ENCODE data around the gene CLRN2. TPM values are rescaled to one million over a fixed set of nuclear protein-coding genes. Genes with fewer than 3 reads are reported as not detected.

The CLRN2 gene
- polyA plus RNA-seq, 3 donors, result not detected

DNA sequence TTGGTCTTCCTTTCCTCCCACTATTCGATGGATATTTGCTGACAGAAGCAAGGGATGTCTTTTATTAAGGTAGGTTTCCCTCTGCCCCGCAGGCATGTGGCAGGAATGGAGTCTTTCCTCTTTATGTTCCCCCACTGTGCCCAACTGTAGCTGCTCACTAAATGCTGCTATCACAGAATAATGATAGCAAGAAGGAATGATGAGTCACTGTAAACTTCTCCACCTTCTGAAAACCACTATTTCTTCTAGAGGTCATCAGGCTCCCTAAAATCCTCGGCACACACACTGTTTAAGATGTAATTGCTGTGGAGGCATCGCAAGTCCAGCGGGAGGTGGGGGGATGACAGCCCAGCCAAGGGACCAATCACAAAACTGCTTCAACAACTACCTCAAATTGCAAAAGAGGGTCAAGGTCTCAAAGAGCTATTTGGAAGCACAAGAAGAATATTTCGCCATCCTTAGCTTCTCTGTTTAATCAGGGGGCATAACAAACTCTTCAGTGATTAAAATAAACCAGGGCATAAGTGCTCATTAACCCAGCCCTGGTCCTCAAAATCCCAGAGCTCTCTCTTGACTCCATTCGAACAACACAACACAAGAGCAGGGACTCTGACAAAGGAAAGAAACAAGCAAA is 17.0 kb upstream of the CLRN2 start:
- DNase-seq (ENCODE audit: extremely low read depth in 1 of 11, low read depth in 9 of 11, low spot score in 4 of 11), result no peak

DNA sequence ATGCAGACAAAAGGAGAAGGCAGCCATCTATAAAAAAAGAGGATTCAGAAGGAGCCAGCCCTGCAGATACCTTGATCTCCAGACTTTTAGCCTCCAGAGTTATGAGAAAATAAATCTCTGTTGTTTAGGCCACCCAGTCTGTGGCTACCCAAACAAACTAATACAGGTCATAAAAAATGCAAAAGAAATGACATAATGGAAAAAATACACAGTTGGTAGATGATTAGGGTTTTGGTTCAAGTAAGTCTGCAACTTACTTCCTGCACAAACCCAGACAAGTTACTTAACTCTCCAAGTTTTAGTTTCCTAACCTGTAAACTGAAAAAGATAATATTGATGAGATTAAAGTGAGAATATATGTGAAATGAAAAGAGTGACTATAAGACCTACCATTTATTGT is 14.4 kb upstream of the CLRN2 start:
- no peak for DNase-seq (ENCODE audit: extremely low read depth in 1 of 11, low read depth in 9 of 11, low spot score in 4 of 11)

DNA sequence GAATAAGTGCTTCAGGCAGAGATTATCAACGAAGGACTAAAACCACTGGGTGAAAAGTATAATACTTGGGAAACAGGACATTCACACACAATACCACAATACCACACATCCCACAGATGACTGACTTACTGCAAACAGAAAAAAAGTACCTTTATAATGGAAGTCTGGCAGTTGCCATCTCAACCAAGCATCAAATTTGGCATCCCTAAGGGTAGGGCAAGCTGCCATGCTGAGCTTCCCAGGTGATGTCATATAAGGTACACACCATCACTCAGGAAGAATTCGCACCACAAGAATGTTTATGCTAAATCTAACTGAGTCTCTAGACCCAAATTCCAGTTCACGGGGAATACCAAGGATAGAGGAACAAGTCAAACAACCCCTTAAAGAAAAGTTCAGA is 12.2 kb upstream of the CLRN2 start:
- DNase-seq (ENCODE audit: extremely low read depth in 1 of 11, low read depth in 9 of 11, low spot score in 4 of 11), result no peak

DNA sequence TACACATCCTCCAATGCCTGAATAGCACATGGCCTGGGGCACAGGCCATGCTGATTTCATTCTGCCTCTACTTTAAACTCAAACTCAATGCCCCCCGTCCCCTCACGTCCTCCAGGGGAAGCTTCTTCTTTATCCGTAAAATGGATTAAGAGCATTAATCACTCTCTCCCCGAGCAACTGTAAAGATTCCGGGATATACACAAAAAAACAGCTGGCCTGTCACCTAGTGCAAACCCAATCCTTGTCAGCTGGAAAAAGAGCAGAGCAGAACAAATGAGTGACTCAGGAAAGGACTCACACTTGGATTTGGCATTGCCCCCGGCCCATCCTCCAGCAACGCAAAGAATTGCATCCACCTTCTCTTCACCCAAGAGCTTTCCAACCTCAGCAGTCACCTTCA is 10.9 kb upstream of the CLRN2 start:
- no peak for DNase-seq (ENCODE audit: extremely low read depth in 1 of 11, low read depth in 9 of 11, low spot score in 4 of 11)

DNA sequence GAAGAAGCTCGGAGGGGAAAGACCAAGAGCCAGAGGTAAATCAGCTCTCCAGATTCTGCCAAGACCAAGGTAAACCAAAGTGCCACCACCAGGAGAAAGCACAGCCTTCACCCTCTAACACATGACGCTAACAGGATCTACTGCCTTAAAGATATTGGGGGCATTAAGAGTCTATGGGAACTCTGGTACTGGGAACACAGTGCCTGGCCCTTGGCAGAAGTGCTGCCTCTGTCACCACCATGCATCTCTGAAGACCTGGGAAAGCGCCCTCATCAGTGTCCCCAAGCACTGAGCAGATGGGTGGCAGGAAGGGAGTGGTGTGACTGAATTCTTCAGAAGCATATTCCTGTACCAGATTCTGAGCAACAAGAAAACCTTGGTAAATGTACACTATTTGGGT is 4.4 kb upstream of the CLRN2 start:
- no peak for DNase-seq (ENCODE audit: extremely low read depth in 1 of 11, low read depth in 9 of 11, low spot score in 4 of 11)

DNA sequence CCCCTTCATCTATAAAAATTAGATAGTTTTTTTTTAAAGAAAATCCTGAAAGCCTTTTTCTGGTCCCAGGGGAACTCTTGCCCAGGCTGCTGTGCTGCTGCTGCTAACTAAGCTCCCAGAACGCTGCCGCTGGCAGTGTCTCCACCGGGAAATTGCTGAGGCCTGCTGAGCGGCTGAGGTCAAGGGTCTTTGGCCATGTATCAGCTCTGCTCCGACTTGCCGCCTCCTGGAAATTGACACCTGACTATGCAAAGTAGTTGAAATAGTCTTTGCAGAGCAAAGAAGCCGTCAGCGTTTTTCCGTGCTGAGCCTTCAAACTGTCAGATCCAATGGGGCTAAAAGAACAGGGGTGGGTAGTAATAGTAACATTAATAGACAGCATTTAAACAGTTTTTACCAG is 3.9 kb upstream of the CLRN2 start:
- no peak for DNase-seq (ENCODE audit: extremely low read depth in 1 of 11, low read depth in 9 of 11, low spot score in 4 of 11)

DNA sequence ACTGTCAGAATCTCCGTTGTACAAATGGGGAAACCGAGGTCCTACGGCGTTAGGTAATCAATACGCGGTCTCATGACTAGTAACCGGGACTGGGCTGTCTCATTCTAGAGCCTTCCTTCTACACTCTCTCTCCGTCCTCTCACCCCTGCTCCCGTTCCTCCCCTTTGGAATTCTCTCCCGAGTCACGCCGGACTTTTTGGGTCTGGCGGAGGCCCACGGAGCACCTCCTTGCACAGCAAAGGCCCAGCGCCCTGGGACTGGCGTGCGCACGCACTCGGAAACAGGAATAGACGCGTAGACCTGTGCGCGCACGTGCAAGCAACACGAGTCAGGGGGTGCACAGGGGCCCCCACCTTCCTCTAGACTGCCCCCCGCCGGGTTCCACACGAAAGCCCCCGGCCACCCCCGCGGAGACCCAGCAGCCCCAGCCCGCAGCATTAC is 3.4 kb upstream of the CLRN2 start:
- DNase-seq (ENCODE audit: extremely low read depth in 1 of 11, low read depth in 9 of 11, low spot score in 4 of 11), result no peak

DNA sequence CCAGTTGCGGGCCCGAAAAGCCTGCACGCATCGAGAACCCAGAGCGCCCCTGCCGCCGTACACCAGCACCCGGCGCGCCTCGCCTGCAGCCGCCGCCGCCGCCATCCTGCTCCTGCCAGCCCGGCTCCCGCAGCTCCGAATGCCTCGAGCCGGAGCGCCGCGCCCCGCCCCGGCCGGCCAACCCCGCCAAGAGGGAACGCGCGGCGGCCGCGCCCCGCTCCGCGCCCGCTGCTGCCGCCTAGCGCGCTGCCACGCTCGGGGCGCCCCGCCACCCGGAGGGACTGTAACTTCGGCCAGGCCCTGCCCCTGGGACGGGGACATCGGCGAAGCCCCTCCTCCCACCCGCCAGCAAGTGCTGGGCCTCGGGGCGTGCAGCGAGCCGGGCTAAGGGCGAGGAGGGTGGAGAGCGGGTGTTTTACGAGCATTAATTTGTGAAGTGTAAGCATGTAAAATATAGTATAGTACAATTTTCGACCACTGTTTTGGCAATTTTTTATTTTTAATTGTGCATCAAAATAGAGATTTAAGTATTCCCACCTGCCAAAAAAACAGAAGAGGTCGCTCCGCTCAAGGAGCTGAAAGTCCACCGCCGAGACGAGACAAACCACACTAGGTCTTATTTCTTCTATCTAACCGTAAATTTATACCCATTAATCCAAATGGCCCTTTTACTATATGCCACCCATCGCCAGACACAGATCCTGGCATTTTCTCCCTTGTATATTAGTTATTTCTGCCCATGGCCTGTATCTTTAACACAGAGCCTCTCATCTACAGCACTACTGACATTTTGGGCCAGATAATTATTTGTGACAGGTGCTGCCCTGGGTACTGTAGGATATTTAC is 2.8 kb upstream of the CLRN2 start, which contains the start of gene QDPR:
Gene QDPR, minus strand, starts transcription at position 141 of the 846 bp plus-strand sequence. Its CDS starts 36 bp downstream, at position 105.
- DNase-seq (ENCODE audit: extremely low read depth in 1 of 11, low read depth in 9 of 11, low spot score in 4 of 11), result peak in 8 of 11 donors; percentile 52 to 69 (median 62)

DNA sequence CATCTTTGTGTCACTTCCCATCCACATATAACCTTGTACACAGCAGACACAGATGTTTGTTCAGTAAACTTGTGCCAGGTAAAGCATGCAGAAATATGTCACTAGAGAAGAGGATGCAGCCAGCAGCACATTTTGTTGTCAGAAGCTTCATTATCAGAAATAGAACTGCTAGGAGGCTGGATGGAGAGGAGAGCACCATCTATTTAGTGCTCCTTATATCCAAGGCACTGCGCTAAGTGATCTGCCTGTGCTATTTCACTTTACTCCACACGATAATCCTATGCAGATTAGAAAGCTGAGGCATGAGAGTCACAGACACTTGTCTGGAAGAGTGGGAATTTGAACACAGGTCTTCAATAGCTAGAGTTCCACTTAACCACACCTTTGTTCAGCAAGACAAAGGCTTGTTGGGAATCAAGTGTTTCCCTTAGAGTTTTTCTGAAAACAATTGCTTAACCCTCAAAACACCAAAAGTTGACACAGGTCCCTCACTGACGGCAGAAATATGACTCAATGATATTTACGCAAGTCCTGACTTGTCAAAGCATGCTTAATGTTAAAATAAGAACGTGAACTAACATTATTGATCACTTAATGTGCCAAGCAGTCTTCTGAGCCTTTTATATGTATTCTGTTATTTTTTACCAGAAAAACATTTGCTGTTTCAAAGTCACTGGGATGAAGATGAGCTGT is 1.8 kb upstream of the CLRN2 start:
- no peak for DNase-seq (ENCODE audit: extremely low read depth in 1 of 11, low read depth in 9 of 11, low spot score in 4 of 11)

DNA sequence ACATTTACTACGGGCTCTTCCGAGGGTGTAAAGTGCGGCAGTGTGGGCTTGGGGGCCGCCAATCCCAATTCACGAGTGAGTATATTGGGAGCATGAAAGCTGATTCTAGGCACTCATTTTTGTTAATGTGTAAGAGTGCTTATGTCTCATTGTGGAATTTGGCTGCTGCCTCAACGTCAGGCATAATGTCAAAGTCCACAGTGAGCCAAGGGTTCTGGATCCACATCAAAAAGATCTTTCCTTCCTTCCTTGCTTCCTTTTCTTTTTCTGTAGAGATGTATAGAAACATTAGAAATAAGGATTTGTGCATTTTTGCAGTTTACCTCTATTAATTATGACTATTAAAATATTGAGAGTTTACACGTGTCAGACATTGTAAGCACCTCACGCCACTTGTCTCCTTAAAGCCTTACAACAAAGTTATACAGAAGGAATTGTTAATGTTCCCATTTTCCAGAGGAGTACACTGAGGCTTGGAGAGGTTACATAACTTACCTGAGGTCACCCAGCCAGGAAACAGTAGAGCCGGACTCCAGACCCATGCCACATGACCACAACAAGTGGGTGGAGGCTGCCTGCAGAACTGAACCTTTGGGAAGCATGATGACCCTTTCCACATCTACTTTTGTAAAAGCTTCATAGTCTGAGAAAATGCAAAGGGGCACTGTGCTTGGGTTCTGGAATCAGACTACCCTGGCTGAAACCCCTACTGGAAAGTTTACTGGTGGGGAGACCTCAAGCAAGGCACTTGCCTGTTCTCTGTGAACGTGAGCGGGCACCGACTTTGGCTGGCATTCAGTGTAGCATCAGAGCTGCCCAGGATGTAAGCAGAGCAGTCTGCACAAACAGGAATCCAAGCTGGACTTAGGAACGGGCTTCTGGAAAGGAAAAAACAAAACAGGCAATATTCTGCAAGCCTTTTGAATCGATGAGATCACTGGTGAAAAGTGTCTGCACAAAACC is 761 bp downstream of the CLRN2 start:
- DNase-seq (ENCODE audit: extremely low read depth in 1 of 11, low read depth in 9 of 11, low spot score in 4 of 11), result no peak

DNA sequence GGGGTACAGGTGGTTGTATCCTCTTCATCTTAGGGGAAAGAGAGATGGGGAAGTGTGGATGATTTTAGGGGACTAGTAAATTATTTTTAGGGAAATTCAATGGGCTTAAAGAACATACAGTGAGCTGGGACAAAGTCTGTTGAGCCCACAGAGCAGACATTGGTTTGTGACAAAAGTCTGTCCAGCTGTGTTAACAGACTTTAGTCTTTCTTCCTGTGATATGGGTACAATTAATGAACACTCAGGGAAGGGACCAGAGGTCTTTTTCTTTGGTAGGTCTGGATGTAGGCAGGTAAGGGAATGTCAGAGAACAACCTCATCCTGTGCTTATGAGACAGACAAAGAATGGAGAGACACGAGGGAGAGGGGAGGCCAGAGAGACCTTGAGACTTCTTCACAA is 2.0 kb downstream of the CLRN2 start:
- no peak for DNase-seq (ENCODE audit: extremely low read depth in 1 of 11, low read depth in 9 of 11, low spot score in 4 of 11)

DNA sequence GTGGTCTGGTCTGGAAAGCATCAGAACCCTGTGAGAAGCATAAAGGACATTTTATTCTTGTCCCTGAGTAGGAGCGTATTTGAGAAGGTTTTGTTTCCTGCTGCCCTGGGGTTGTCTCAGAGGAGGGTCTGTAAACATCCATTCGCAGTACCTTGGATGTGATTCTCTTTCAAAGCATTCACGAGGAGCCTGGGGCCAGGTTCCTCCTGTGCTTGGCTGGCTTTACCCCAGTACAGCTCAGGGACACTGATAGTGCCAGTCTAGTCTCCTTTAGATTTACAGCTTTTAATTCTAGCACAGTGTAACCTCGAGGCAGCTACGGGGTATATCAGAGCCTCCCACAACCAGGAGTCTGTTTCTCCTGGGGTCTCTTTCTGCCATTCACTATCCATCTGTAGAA is 2.7 kb downstream of the CLRN2 start:
- DNase-seq (ENCODE audit: extremely low read depth in 1 of 11, low read depth in 9 of 11, low spot score in 4 of 11), result no peak

DNA sequence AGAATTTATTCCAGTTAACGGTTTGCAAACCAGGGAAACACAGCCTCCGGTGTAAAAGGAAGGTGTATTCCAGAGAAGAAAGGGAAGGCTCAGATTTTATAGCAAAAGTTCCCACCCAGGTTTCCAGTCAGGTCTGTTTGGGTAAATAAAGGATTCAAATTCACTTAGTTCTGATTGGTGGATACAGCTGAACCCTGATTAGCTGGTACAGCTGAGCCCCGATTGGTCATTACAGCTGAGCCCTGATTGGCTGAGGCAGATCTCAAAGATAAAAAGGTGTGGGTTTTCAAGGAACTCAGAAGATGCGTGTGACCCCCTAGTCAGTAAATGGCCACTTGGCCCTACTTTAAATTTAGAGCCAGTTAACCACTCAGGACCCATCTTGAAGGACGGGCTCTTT is 6.6 kb downstream of the CLRN2 start:
- DNase-seq (ENCODE audit: extremely low read depth in 1 of 11, low read depth in 9 of 11, low spot score in 4 of 11), result no peak

DNA sequence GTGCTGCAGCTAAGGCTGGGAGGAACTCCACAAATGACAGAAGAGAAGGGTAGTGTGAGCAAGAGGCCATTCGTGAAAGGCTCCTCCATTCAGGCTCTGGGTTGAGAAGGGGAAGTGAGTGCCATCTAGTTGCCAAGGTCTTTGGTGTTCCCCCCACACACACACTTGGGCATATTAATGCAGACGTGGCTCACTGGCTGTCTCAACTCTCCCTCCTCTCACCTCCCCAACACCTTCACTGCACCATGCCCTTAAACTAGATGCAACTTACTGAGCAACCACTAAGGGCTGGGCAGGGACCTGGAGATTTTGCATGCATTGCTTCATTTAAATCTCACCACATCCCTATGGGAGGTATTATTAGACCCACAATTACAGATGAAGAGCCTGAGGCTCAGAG is 8.7 kb downstream of the CLRN2 start:
- no peak for DNase-seq (ENCODE audit: extremely low read depth in 1 of 11, low read depth in 9 of 11, low spot score in 4 of 11)

DNA sequence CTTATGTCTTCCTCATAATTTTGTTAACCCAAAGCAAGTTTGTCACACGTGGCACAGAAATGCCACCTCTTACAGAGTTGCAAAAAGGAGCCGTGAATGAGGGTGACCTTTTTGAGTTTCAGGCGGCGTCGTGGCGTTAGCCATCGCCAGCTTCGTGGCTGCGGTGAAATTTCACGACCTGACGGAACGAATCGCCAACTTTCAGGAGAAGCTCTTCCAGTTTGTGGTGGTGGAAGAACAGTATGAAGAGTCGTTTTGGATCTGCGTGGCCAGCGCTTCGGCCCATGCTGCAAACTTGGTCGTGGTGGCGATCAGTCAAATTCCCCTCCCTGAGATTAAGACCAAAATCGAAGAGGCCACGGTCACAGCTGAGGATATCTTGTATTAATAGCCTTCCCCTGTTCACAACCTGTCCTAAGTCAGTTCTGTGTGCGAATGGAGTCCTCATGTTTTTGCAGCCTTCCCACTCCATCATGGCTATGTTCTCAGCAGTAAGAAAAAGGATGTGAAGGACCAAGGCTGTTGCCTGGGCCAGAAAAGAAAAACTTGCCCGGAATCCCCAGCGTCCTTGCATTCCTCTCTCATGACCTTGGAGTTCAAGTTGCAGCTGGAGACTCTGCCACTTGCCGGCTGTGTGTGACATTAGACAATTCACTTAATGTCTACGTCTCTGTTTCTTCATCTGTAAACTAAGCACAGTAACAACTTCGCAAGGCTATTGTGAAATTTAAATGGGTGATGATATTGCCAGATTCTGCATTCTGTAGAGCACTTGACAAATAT is 11.9 kb downstream of the CLRN2 start:
- peak in 1 of 11 donors; percentile 18 for DNase-seq (ENCODE audit: extremely low read depth in 1 of 11, low read depth in 9 of 11, low spot score in 4 of 11)

DNA sequence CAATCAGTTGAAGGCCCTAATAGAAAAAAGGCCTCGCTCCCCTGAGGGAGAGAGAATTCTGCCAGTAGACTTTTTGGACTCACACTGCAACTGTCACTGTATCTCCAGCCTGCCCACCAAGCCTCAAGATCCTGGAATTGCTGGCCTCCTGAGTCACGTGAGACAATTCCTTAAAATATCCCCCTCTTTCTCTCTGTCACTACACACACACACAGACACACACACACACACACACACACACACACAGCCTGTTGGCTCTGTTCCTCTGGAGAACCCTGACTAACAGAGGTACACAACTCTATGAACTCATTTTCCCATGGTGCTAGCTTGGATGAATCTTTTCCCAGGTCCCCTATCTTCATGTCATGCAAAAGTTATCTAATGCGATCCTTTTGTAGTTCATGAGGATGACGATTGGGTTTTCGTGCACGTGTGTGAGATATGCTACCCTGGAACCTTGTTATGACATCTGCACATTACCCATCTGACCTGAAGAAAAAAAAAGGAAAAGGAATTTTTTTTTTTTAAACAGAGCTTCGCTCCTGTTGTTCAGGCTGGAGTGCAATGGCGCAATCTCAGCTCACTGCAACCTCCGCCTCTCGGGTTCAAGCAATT is 13.7 kb downstream of the CLRN2 start:
- DNase-seq (ENCODE audit: extremely low read depth in 1 of 11, low read depth in 9 of 11, low spot score in 4 of 11), result no peak

DNA sequence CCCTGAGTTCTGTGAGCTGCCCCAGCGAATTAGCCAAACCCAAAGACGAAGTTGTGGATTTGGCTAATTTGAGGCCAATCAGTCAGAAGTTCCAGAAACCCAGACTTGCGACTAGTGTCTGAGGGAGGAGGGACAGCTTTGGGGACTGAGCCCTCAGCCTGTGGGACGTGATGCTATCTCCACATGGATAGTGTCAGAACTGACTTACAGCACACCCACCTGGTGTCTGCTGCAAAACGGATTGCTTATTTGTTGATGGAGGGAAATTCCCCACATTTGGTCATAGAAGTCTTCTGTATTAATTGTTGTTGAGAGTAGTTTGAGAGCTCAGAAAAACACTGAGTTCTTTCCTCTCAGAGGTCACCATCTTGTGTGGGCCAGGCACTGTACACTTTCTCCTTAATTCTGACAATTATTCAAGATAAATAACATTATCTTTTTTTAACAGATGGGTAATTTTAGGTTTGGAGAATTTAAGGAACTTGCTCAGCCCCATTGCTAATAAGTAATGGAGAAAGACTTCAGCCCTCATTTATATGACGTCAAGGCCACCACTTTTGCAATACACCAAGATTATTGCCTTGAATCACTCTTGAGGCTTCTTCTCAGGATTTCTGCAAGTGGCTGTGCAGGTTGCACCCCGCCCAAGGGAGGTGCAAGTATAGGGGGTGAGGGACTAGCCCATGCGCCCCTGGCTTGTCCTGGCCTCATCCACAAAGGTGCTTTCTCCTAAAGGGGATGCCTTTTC is 16.7 kb downstream of the CLRN2 start:
- no peak for DNase-seq (ENCODE audit: extremely low read depth in 1 of 11, low read depth in 9 of 11, low spot score in 4 of 11)

All from renal cortex interstitium (tissue), 11 donors.